AG09309 (cell line): ENCODE results near the gene TRAPPC2L.

Experiments used
- DNase-seq: peaks from one replicate; pipeline ENCODE4 v3.0.0-alpha.2; 2010; ENCODE audit warnings: low read depth
- H3K4me3 ChIP-seq: 2 replicates; pipeline ENCODE4 v1.5.1; 2011; ENCODE audit warnings: mild to moderate bottlenecking, low read depth, low read length, moderate library complexity; ENCODE audit not compliant: control insufficient read depth
- TF ChIP-seq, protein P1 (sequence below): IDR thresholded peaks from 2 replicates; pipeline ENCODE4 v1.5.1; 2011; ENCODE audit warnings: mild to moderate bottlenecking, low read depth, low read length, inconsistent platforms; ENCODE audit not compliant: insufficient read depth, control insufficient read depth; ENCODE audit errors: missing control alignments

The TRAPPC2L gene

DNA sequence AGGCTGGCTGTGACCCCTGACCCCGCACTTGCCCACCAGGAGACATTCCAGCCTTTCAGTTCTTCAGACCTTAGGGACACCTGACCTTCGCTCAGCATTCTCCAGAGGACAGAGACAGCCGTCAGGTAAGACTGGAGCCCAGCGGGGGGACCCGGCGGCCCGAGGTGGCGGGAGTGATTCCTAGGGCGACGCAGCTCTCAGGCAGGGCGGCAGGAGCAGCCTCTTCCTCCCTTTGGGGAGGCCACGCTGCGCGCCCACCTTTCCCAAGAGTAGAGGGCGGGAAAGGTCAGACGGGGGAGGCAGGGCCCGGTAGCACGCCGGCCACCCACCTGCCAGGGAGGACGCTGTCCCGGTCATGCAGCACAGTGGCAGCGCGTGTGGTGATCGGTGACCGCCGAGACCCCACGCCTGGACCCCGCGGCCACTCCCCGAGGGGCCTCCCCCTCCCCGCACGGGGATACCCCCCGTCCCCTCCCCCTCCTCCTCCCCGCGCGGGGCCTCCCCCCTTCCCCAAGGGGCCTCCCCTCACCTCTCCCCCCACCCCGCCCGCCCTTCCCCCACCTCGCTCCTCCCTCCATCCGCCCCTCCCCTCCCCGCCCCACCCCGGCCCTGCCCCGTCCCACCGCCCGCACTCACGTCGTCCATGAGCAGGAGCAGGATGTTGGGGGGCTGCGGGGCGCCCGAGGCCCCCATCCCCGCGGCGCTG is 652 bp upstream of the TRAPPC2L start:
- no peak for DNase-seq
- peak overlapping the region; percentile 71 for H3K4me3 ChIP-seq
- TF ChIP-seq, protein P1, sequence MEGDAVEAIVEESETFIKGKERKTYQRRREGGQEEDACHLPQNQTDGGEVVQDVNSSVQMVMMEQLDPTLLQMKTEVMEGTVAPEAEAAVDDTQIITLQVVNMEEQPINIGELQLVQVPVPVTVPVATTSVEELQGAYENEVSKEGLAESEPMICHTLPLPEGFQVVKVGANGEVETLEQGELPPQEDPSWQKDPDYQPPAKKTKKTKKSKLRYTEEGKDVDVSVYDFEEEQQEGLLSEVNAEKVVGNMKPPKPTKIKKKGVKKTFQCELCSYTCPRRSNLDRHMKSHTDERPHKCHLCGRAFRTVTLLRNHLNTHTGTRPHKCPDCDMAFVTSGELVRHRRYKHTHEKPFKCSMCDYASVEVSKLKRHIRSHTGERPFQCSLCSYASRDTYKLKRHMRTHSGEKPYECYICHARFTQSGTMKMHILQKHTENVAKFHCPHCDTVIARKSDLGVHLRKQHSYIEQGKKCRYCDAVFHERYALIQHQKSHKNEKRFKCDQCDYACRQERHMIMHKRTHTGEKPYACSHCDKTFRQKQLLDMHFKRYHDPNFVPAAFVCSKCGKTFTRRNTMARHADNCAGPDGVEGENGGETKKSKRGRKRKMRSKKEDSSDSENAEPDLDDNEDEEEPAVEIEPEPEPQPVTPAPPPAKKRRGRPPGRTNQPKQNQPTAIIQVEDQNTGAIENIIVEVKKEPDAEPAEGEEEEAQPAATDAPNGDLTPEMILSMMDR, result no peak

DNA sequence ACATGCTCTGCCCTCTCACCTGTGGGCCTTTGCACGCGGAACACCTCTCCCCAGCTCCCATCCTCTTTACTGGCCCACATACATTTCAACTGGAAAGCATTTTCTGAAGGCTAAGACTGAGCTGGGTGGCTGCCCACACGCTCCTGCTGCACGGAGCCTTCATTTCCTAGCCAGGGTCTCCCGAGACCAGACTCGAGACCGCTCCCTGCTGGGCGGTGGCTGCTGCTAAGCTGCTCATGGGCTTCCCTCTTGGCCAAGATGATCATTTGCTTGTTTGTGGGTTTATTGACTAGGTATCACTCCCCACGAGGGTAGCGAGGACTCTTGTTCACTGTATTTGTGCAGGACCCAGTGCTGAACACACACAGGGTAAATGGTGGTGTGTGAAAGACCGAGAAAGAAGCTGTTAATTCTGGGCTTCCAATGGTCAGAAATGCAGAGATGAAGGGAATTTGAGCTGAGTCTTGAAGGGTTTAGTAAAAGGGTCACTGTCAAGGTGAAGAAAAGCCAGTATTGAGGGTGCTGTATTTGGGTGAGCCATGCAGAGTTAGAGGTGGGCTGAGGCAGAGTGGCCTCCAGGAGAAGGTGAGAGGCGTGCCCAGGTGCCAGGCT is 907 bp downstream of the TRAPPC2L start:
- TF ChIP-seq, protein P1, result peak; percentile 88

DNA sequence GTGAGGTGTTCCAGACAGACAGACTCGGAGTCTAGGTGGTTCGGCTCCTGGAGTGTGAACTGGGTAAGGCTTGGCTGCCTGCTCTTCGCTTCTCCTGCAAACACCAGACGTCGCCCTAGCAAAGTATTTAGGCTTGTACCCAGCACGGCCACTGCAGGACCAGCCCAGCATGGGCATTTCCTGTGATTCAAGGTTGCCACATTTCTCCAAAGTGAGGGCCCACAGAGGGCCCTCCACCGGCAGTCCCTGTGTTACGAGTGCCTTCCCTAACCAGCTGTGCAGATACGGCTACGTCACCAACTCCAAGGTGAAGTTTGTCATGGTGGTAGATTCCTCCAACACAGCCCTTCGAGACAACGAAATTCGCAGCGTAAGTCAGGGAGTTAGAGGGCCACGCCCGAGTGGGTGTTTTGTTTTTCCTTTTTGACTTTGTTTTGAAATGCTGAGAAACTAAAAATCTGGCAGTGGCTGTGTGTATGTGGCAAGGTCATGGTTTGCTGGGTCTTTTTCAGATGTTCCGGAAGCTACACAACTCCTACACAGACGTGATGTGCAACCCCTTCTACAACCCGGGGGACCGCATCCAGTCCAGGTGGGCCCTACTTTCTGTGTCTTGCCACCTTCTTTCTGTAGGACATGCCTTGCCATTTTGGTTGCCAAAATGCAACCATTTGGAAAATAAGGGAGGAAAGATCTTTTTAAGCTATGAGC is 2.6 kb downstream of the TRAPPC2L start:
- TF ChIP-seq, protein P1, result no peak

More for the DNA sequence above, 907 bp downstream of the TRAPPC2L start:
- peak overlapping the region; percentile 94 for H3K4me3 ChIP-seq
- DNase-seq, result peak; percentile 24

DNA sequence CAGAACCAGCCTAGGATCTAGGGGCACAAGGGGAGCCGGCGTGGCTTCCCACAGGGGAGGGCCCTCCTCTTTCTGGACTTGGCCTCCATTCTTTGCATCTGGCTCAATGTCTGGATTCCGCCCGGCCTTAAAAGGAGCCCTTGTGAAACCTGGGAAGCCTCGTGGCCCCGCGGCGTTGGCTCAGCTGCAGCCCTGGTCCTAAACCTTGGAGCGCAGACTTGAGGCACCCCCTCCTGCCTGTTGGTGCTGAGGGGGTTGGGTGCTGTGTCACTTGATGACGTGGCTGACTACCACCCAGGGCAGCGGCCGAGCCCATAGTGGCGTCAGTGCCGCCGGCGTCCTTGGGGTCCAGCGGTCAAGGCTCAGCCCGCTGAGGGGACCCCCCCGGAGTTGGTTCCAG is 4.4 kb downstream of the TRAPPC2L start:
- TF ChIP-seq, protein P1, result no peak
- no peak for DNase-seq
- H3K4me3 ChIP-seq, result no peak overlapping the region

More for the DNA sequence above, 2.6 kb downstream of the TRAPPC2L start:
- no peak for DNase-seq
- H3K4me3 ChIP-seq, result no peak overlapping the region

DNA sequence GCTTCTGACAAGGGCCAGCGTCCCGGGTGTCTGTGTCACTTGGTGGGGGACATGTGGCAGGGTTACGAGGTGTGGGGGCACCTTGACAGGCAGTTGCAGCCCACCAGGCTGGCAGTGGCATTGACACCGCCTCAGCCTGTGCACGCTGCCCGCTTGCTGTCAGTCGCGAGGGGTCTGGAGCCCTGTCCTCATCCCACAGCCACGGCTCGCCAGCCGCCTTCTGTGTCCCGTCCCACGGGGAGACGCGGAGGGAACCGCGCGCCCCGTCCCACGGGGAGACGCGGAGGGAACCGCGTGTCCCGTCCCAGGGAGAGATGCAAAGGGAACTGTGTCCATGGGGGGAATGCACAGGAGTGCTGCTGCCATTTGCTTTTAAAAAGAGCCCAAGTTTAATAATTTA is 6.0 kb downstream of the TRAPPC2L start:
- DNase-seq, result no peak
- TF ChIP-seq, protein P1, result no peak
- H3K4me3 ChIP-seq, result no peak overlapping the region

DNA sequence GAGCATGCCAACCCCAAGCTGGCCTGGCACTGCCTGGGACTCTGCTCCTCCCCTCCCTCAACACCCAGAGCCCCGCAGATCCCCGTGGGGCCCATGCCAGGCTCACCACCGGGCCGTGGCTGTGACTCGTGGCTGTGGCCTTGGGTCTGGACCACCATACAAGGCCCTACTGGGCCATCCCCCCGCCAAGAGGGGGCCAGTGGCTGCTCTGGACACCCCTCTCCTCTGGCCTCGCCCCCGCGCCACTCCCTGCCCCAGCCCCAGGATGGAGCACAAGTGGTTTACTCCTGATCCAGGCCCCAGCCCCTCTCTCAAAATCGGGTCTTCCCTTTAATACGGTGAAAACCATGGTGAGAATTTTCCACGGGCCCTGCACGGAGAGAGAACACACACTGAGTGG is 6.5 kb downstream of the TRAPPC2L start:
- TF ChIP-seq, protein P1, result no peak
- no peak for DNase-seq
- H3K4me3 ChIP-seq, result no peak overlapping the region
